Neural cell (in vitro differentiated cells): ENCODE data around the gene NKAIN2. TPM values are rescaled to one million over a fixed set of nuclear protein-coding genes. Genes with fewer than 3 reads are reported as not detected.

Experiments used
- H2AFZ ChIP-seq: fragments of 200-600, 300-800 bp; sonication (generic), shearing (Covaris generic); 2 replicates; pipeline ENCODE4 v1.6.0; 2014; ENCODE audit warnings: low read depth, mild to moderate bottlenecking, antibody characterized with exemption, low read length, moderate library complexity
- H3F3A ChIP-seq: fragments of 200-600 bp; shearing (Covaris generic); 2 replicates; pipeline ENCODE4 v1.6.1; 2016; ENCODE audit warnings: mild to moderate bottlenecking, moderate library complexity, mixed read lengths, antibody characterized with exemption, low read length; ENCODE audit not compliant: insufficient read depth, poor library complexity, severe bottlenecking
- H3K27ac ChIP-seq: fragments of 200-600, 300-800 bp; sonication (generic), shearing (Covaris generic); 2 replicates; pipeline ENCODE4 v1.5.1; 2014; ENCODE audit warnings: mild to moderate bottlenecking, low read length, moderate library complexity
- H3K27me3 ChIP-seq: fragments of 300-800, 200-600 bp; sonication (generic), shearing (Covaris generic); 2 replicates; pipeline ENCODE4 v1.6.0; 2014; ENCODE audit warnings: mild to moderate bottlenecking, low read depth, low read length, moderate library complexity; ENCODE audit not compliant: insufficient read depth
- H3K36me3 ChIP-seq: fragments of 300-800, 200-600 bp; sonication (generic), shearing (Covaris generic); 2 replicates; pipeline ENCODE4 v1.5.1; 2014; ENCODE audit warnings: mild to moderate bottlenecking, antibody characterized with exemption, low read length, moderate library complexity; ENCODE audit not compliant: insufficient read depth
- H3K4me2 ChIP-seq: fragments of 300-800, 200-600 bp; sonication (generic), shearing (Covaris generic); 2 replicates; pipeline ENCODE4 v1.6.0; 2014; ENCODE audit warnings: mild to moderate bottlenecking, low read length
- H3K4me3 ChIP-seq: fragments of 300-800, 200-600 bp; sonication (generic), shearing (Covaris generic); 2 replicates; pipeline ENCODE4 v1.5.1; 2014; ENCODE audit warnings: mild to moderate bottlenecking, low read length, moderate library complexity
- H3K79me2 ChIP-seq: fragments of 200-600 bp; shearing (Covaris generic); replicated peaks from 2 replicates; pipeline ENCODE4 v1.6.0; 2014; ENCODE audit warnings: mild to moderate bottlenecking, low read length, moderate library complexity; ENCODE audit not compliant: insufficient read depth
- H3K9ac ChIP-seq: fragments of 300-800, 200-600 bp; sonication (generic), shearing (Covaris generic); 2 replicates; pipeline ENCODE4 v1.6.1; 2016; ENCODE audit warnings: mild to moderate bottlenecking, low read length, mixed read lengths
- H3K9me2 ChIP-seq: fragments of 200-600 bp; shearing (Covaris generic); 2 replicates; pipeline ENCODE4 v1.6.1; 2016; ENCODE audit warnings: mild to moderate bottlenecking, low read length, mixed read lengths; ENCODE audit not compliant: insufficient read depth
- H3K9me3 ChIP-seq: fragments of 200-600, 300-800 bp; sonication (generic), shearing (Covaris generic); 2 replicates; pipeline ENCODE4 v1.6.1; 2016; ENCODE audit warnings: mild to moderate bottlenecking, mixed run types, low read length, moderate library complexity, mixed read lengths
- H4K20me1 ChIP-seq: fragments of 200-600 bp; shearing (Covaris generic); 2 replicates; pipeline ENCODE4 v1.6.1; 2016; ENCODE audit warnings: mild to moderate bottlenecking, mixed run types; ENCODE audit not compliant: insufficient read depth
- EP300 ChIP-seq: fragments of 450-650 bp; conservative IDR thresholded peaks from 2 replicates; pipeline ENCODE4 v1.6.1; 2014; ENCODE audit warnings: antibody characterized with exemption, mild to moderate bottlenecking, moderate library complexity; ENCODE audit not compliant: poor library complexity, severe bottlenecking
- EZH2 ChIP-seq: fragments of 200-600, 300-800 bp; shearing (Covaris generic), sonication (generic); IDR thresholded peaks from 2 replicates; pipeline ENCODE4 v1.6.1; 2014; ENCODE audit warnings: antibody characterized with exemption, low read length, borderline replicate concordance, mild to moderate bottlenecking; ENCODE audit not compliant: insufficient read depth, poor library complexity, severe bottlenecking
- MXI1 ChIP-seq: fragments of 450-650 bp; conservative IDR thresholded peaks from 2 replicates; pipeline ENCODE4 v1.6.1; 2014; ENCODE audit warnings: antibody characterized with exemption, mild to moderate bottlenecking; ENCODE audit not compliant: poor library complexity, severe bottlenecking
- POLR2AphosphoS5 ChIP-seq: IDR thresholded peaks from 2 replicates; pipeline ENCODE4 v1.6.1; 2012
- RAD21 ChIP-seq: fragments of 450-650 bp; conservative IDR thresholded peaks from 2 replicates; pipeline ENCODE4 v1.6.1; 2014; ENCODE audit warnings: antibody characterized with exemption, mild to moderate bottlenecking, moderate library complexity
- SMC3 ChIP-seq: fragments of 450-650 bp; conservative IDR thresholded peaks from 2 replicates; pipeline ENCODE4 v1.6.1; 2014; ENCODE audit warnings: antibody characterized with exemption, mild to moderate bottlenecking, moderate library complexity; ENCODE audit not compliant: poor library complexity
- TAF1 ChIP-seq: IDR thresholded peaks from 2 replicates; pipeline ENCODE4 v1.6.1; 2012; ENCODE audit warnings: low read depth
- polyA plus RNA-seq: library from polyadenylated mRNA; depleted of rRNA; stranded (reverse); fragments of >200 nt; gene quantifications from 2 replicates; pipeline ENCODE4 v1.2.3, GENCODE V29; 2014
- TF ChIP-seq, protein P1 (sequence below): IDR thresholded peaks from 2 replicates; pipeline ENCODE4 v1.6.1; 2012; ENCODE audit warnings: borderline replicate concordance
- TF ChIP-seq, protein P2 (sequence below): fragments of 450-650 bp; IDR thresholded peaks from 2 replicates; pipeline ENCODE4 v1.5.1; 2014; ENCODE audit warnings: antibody characterized with exemption, mild to moderate bottlenecking, moderate library complexity; ENCODE audit not compliant: poor library complexity, severe bottlenecking

NKAIN2 gene
- polyA plus RNA-seq, 1 donor from 2014 or later: 23.2 TPM

DNA sequence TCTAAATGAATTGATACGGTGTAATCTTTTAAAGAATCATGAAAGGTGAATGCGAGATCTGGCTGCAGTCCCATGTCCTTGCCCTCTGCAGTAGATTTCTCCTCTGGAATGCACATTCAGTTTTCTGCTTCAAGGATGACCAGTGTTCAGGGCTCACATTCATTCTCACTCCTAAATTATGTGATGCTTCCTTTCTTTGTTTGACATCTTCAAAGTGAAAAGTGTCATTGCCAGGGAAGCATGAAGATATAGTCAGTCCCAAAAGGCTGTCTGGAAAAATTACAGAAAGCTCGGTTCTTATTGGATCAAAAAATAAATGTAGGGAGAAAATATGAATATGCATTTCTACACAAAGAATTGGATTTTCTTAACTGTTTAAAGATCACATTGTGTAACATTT, 395.6 kb downstream of the NKAIN2 start:
- H3K27ac ChIP-seq: peak overlapping the region; percentile 31

DNA sequence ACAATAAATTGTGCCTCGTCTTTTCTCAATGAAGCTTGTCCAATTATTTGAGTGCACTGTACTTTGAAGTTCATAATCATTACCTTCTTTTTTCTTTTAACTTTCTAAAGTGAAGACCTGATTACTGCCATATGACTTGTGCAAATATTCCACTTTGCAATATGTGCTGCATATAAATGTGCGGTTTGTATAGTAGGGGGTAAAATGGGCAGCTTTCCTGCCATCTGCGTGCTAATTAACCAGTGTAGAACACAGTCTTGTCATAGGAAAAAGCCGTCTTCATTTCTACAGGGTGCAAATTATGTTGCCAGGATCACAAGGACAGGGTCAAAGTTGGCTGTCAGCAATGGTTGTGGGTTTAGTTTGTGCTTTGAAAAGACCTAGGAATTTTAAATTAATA, 397.0 kb downstream of the NKAIN2 start:
- H3K4me2 ChIP-seq: no peak overlapping the region
- no peak overlapping the region for H2AFZ ChIP-seq
- no peaks in the 10 kb centered on the region for H3K9me2 ChIP-seq
- H3K27ac ChIP-seq: no peak overlapping the region
- H3K27me3 ChIP-seq: no peaks in the 10 kb centered on the region
- H3K4me3 ChIP-seq: no peak overlapping the region
- no peaks in the 10 kb centered on the region for H3K36me3 ChIP-seq
- no peaks in the 10 kb centered on the region for H3K9me3 ChIP-seq
- no peaks in the 10 kb centered on the region for H3F3A ChIP-seq
- no peaks in the 10 kb centered on the region for H4K20me1 ChIP-seq
- no peak for TF ChIP-seq RAD21
- TF ChIP-seq POLR2AphosphoS5: no peak
- no peak for TF ChIP-seq EZH2
- TF ChIP-seq SMC3: no peak
- TF ChIP-seq, protein P1, sequence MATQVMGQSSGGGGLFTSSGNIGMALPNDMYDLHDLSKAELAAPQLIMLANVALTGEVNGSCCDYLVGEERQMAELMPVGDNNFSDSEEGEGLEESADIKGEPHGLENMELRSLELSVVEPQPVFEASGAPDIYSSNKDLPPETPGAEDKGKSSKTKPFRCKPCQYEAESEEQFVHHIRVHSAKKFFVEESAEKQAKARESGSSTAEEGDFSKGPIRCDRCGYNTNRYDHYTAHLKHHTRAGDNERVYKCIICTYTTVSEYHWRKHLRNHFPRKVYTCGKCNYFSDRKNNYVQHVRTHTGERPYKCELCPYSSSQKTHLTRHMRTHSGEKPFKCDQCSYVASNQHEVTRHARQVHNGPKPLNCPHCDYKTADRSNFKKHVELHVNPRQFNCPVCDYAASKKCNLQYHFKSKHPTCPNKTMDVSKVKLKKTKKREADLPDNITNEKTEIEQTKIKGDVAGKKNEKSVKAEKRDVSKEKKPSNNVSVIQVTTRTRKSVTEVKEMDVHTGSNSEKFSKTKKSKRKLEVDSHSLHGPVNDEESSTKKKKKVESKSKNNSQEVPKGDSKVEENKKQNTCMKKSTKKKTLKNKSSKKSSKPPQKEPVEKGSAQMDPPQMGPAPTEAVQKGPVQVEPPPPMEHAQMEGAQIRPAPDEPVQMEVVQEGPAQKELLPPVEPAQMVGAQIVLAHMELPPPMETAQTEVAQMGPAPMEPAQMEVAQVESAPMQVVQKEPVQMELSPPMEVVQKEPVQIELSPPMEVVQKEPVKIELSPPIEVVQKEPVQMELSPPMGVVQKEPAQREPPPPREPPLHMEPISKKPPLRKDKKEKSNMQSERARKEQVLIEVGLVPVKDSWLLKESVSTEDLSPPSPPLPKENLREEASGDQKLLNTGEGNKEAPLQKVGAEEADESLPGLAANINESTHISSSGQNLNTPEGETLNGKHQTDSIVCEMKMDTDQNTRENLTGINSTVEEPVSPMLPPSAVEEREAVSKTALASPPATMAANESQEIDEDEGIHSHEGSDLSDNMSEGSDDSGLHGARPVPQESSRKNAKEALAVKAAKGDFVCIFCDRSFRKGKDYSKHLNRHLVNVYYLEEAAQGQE: no peak
- TF ChIP-seq, protein P2, sequence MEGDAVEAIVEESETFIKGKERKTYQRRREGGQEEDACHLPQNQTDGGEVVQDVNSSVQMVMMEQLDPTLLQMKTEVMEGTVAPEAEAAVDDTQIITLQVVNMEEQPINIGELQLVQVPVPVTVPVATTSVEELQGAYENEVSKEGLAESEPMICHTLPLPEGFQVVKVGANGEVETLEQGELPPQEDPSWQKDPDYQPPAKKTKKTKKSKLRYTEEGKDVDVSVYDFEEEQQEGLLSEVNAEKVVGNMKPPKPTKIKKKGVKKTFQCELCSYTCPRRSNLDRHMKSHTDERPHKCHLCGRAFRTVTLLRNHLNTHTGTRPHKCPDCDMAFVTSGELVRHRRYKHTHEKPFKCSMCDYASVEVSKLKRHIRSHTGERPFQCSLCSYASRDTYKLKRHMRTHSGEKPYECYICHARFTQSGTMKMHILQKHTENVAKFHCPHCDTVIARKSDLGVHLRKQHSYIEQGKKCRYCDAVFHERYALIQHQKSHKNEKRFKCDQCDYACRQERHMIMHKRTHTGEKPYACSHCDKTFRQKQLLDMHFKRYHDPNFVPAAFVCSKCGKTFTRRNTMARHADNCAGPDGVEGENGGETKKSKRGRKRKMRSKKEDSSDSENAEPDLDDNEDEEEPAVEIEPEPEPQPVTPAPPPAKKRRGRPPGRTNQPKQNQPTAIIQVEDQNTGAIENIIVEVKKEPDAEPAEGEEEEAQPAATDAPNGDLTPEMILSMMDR: no peak
- TF ChIP-seq MXI1: no peak
- TF ChIP-seq TAF1: no peak
- no peak for TF ChIP-seq EP300
- H3K9ac ChIP-seq: no peak overlapping the region
- H3K79me2 ChIP-seq: no peaks in the 10 kb centered on the region

More for the DNA sequence above, 395.6 kb downstream of the NKAIN2 start:
- no peak overlapping the region for H2AFZ ChIP-seq
- H3K9me3 ChIP-seq: no peaks in the 10 kb centered on the region
- no peaks in the 10 kb centered on the region for H3K36me3 ChIP-seq
- no peaks in the 10 kb centered on the region for H3F3A ChIP-seq
- no peaks in the 10 kb centered on the region for H3K9me2 ChIP-seq
- TF ChIP-seq EP300: peak; percentile 37
- no peak for TF ChIP-seq SMC3
- no peak overlapping the region for H3K4me2 ChIP-seq
- no peaks in the 10 kb centered on the region for H3K79me2 ChIP-seq
- H3K4me3 ChIP-seq: no peak overlapping the region
- no peaks in the 10 kb centered on the region for H4K20me1 ChIP-seq
- no peaks in the 10 kb centered on the region for H3K27me3 ChIP-seq
- H3K9ac ChIP-seq: no peak overlapping the region
